ENCODE data around the gene ARFGAP2. TPM values are rescaled to one million over a fixed set of nuclear protein-coding genes. Genes with fewer than 3 reads are reported as not detected.

The ARFGAP2 gene
- polyA plus RNA-seq, 4 donors: 78.0 to 79.7 (median 79.1) TPM

DNA sequence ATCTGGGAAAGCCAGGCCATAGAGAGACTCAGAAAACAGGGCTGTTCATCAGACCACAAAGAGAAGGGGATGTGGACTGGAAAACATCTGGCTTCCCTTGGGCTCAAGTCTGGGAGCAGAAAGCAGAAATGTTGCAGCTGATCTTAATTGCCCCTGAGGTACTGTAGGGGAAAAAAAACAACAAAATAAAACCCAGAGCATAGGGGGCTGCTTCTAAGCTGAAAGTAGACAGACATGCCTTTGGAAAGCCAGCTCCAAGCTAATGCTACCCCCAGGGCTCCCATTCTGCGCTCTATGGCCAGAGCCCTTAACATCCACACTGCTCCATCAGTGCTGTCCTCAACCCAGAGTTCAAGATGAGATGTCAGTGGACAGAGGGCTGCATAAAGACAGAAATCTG lies 11.6 kb upstream of the ARFGAP2 start:
- peak in 1 of 4 donors; percentile 27 for DNase-seq (ENCODE audit: low read depth in 4 of 4, low spot score in 3 of 4)

DNA sequence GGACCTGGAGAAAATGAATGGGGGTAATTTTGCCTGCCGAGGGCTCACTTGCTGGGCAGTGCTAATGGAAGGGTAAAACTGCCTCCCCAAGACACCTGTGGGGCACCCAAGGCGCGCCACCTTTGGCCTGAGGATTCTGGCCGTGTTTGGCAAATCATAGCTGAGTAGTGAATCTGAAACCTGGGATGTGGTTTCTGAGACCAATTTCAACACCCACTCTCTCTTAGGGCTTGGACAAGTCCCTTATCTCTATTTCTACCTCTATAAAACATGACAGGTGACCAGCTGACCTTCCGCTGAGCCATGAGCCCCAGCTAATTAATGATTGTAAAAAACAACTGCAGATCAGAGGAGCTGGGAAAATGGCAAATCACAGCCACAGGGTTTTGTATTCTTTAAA lies 11.0 kb upstream of the ARFGAP2 start:
- no peak for DNase-seq (ENCODE audit: low read depth in 4 of 4, low spot score in 3 of 4)

DNA sequence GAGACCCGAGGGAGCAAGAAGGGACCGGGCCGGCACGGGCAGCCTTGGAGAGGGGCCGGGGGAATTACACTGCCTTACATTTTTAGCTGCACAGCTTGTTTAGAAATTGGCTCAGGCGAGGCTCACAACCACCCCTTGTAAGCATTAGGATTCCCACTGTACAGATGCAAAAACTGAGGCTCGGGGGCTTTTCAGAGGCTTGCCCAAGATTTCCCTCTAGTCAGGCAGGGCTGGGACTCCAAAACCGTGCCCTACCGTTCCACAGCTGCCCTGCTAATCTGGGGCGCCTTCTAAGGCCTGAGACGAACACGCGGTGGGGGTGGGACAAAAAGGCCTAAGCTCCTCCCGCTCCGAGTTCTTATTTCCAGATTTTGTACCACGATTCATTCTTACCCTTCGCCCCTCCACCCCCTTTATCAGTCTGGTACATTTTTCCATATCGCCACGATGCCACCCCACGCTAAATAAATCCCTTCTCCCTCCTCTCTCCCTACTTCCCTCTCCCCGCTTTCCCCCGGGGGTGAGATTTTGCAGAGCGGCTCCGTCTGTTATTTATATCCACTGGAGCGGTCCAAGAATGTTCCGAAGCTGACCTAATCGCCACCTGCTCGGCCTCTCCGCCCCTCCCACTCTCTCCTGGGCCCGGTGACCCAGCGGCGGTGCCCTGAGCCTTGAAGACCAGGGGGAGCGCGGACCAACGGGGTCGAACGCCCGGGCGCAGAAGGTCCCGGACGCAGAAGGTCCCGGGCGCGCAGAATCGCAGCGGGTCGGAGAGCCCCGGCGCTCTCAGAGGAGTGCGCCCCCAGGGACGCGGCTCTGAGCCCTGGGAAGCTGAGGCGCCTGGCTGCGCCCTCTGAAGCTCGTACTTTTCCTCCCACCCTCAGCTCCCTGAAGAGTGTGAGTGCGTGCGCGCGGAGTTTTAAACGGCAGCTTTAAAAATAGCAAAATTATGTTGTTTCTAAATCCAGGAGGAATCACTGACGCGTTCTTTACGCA lies 10.3 kb upstream of the ARFGAP2 start:
- peak in 2 of 4 donors; percentile 22 to 28 for DNase-seq (ENCODE audit: low read depth in 4 of 4, low spot score in 3 of 4)

DNA sequence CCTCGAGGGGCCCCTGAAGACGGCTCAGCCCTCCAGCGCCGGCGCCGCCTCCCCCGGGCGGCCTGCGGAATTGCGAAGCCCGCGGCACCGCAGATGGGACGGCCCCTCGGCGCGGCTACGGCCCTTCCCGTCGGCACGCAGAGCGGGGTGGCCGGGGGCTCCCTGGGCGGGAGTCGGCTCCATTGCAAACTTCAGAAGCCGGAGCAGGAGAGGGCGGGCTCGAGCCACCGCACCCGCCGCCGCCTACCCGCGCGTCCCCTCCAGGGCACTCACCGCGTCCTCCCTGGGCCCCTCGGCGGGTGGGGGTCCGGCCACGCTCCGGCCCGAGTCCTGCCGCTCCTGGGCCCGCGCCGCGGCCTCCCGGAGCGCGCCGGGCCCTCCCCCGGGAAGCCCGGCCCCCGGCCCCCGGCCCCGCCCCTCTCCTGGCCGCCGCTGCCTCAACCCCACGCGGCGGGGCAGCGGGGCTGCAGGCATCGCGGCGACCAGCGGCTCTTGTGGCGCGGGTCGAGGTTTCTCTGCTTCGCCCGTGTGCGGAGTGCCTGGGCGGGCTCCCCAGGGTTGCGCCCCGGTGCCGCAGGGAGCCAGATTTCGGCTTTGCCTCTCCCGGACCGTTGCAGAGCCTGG lies 9.5 kb upstream of the ARFGAP2 start, which contains the start of gene PACSIN3:
PACSIN3 (minus strand) TSS at position 359 of the 624 bp plus-strand sequence. CDS start 3,707 bp downstream, outside the sequence.
- DNase-seq (ENCODE audit: low read depth in 4 of 4, low spot score in 3 of 4): no peak

DNA sequence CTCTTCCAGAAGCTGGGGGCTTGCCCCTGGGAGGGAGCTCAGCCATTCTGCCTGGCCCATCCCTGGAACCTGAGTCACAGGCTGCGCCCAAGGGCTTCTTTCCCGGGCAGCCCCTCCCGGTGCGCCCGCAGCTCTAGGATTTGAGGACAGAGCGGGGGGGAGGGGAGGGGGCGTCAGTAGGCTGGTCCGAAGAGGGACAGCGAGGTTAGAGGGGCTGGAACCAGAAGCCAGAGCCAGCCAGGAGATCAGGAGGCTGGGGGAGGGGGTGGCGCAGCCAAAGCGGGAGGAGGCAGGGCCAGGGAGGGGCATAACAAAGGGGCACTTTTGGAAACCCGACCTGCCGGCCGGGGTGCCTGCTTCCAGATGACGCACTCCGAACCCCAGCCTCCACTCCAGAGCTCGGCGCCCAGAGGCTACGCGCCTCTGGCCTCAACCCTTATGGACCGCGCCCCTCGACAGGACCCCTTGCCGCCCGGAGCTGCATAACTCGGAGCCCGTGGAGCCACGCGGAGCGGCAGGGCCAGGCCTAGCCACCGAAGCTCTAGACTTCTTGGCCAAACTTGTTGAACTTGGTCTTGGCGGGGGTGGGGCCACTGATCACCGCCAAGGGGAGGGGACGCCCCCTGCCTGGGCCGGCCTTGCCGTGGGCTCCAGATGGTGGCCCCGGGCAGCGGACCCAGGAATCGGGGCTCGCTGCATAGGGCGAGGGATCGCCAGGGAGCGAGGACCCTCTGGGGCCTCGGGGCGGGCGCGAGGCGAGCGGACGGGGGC lies 8.8 kb upstream of the ARFGAP2 start:
- DNase-seq (ENCODE audit: low read depth in 4 of 4, low spot score in 3 of 4): no peak

DNA sequence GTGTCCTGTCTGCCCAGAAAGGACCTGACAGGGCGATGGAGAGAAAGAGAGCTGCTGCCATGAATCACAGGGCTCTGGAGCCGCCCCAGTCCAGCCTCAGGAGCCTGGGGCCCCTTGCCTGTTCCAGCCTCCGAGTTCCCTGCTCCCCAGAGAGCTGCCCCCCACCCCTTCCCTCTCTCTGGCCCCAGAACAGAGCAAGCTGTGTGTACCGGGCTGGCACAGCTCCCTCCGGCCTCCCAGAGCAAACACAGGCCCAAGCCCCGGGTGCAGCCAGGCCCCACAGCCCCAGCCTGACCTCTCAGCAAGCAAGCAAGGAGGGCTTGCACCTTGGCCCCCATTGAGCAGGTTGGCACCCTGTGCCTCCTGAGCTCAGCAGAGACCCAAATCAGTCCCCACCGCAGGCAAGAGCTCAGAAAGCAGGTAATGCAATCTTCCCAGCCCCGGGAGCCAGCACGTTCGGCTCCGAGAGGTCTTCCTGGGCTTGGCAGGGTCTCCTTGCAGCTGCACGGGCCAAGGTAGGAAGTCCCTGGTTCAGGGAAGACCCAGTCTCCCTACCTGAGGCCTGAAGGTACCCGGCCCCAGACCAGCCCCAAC lies 8.1 kb upstream of the ARFGAP2 start:
- no peak for DNase-seq (ENCODE audit: low read depth in 4 of 4, low spot score in 3 of 4)

DNA sequence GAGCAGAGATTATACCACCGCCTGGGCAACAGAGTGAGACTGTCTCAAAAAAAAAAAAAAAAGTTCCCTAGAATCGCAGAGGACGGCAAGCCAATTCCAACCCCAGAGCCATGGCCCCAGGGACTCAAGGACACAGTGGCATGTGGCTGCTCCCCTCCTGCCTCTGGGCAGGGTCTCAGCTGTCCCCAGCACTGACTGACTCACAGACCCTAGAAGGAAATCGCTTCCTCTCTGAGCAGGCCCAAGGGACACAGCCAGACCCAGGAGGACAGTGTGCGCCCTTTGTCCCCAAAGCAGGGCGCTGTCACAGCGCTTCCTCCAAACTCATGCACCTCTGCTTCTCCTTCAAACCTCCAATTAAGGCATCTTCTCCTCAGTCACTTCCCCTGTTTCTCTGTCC lies 7.3 kb upstream of the ARFGAP2 start:
- DNase-seq (ENCODE audit: low read depth in 4 of 4, low spot score in 3 of 4): no peak

DNA sequence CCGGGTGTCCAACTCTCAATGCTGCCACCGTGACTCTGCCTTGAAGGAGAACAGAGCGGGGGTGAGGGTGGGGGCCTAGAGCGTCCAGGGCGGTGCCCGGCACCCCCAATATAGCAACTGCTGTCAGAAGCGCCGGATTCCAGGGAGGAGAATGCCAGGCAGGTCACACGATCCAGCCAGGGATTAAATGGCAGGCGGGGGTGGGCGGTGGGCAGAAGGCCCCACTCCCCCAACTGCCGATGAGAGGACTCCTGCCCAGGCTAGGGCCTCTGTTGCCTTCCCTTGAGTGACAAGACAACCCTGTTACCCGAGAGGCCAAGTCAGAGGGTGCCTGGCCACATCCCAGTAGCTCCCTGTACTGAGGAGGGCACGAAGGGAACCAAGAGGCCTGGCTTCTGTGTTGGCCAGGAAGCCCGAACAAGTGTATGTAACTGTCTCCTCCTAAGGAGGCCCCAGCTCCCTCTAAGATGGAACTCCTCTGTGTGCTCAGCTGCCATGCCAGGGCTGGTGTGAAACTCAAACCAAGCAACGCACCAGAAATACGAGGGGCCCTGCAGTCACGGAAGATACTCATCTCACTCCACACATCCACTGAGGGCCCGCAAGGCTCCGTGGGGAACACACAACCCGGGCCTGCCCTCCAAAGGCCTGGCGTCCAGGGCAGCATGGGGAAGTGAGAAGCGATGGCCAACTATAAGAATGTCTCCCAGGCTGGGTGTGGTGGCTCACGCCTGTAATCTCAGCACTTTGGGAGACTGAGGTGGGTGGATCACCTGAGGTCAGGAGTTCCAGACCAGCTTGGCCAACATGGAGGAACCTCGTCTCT lies 6.6 kb upstream of the ARFGAP2 start:
- DNase-seq (ENCODE audit: low read depth in 4 of 4, low spot score in 3 of 4): no peak

DNA sequence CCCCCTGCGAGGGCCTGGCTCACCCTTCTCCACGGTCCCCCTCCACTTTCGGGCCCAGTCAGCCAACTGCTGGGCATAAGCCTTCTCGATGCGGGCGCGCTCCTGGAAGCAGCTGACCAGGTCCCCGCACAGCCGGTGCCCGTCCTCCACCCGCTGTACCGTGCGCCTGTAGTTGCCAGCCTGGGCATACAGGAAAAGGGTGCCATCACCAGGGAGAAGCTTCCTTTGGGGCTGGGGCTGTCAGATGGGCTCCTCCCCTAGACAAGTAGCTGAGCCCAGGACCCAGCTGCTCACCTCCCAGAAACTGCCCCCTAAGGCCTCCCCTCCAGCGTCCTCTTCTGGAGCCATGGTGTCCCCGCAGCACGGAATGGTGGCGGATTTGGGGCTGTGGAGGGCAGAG lies 5.7 kb upstream of the ARFGAP2 start:
- DNase-seq (ENCODE audit: low read depth in 4 of 4, low spot score in 3 of 4): no peak

DNA sequence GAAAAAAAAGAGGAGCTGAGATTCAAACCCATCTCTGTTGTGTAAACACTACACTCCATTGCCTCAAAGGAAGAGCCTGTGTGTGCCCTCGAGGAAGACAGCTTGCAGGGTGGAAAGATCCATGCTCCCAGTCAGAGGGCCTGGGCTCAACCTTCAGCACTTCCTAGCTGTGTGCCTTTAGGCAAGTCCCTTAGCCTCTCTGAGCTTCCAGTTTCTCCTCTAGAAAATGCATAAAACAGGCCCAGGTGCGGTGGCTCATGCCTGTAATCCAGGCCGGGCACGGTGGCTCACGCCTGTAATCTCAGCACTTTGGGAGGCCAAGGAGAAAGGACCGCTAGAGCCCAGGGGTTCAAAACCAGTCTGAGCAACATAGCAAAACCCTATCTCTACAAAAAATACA lies 4.6 kb upstream of the ARFGAP2 start:
- DNase-seq (ENCODE audit: low read depth in 4 of 4, low spot score in 3 of 4): no peak

DNA sequence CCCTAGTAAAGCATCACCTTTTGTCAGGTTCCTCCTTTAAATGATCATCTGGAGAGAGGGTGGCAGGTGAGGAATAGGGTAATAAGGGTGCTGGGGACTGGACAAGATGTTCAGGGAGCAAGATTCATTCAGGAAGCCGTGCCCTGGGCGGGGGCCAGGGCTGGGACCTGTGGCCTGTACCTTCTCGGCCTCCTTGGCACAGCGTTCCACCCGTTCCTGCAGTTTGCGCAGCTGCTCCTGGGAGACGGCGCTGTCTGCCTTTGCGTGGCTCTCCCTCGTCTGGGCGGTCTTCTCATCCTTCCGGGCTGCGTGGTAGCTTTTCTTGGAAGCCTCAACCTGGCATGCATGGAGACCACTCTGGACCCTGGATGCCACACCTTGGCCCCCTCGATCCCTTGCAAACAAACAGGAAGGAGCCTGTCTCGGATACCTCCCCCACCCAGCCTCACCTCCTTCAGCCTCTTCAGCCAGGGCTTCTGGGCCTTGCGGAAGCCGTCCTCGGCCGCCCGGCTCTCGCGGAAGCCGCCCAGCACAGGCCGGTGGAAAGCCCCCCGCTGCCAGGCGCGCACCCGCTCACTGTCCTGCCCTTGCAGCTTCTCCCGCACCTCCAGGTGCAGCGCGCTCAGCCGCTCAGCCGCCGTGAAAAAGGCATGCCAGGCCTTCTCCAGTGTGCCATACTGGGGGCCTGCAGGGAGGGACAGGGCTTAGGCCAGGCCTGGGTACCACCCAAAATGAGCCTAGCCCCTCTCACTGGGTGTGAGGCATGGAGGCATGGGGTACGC lies 3.5 kb upstream of the ARFGAP2 start:
- no peak for DNase-seq (ENCODE audit: low read depth in 4 of 4, low spot score in 3 of 4)

DNA sequence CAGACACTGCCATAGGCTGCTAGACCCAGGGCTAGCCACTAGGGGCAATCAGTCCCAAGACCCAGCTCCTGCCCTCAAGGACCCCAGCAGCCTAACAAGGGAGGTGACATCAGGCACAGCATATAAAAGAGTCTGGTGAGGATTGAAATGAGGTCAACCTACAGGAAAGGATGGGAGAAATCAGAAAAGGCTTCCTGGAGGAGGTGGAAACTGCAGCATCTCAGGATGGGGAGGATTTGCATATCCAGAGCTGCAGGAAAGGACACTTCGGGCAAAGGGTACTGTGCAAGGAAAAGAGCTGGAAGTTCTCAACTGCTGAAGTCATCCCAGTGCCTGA lies 2.9 kb upstream of the ARFGAP2 start:
- DNase-seq (ENCODE audit: low read depth in 4 of 4, low spot score in 3 of 4): no peak

DNA sequence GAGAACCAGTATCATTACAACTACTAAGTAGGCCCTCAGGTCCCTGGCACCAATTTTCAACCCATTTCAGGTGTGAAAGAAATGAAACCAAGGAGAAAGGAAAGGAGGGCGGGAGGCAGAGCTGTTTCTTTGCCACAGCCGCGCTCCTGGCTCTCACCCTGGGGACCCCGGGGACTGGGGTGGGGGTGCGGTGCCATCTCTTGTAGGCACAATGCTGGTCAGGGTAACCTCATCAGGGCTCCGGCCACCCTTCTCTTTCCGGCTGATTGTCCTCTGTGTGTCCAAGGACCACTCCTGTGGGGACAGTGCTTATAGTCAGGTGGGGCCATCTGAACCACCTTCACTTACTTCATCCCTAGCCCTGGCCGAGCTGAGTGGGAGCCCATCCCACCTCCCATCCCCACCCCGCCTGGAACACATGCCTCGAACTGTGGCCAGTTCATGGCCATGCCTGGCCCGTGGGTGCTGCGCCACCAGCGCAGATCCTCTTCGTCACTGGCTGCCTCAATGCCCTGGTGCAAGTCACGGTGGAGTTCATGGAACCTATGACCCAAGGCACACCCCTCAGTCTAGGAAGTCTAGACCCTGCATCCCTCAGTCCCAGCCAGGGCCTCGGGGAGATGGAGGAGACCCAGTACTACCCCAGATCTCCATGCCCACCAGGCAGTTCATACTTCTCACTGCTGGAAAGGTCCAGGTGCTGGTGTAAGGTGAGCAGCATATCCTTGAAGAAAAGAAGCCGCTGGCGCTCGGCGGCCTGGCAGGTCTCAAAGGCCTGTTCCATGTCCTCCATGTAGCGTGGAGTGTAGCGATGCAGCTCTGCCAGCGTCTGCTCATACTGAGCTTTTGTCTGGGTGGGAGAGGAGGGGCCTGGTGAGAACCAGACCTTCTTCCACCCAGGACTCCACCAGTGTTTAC lies 2.3 kb upstream of the ARFGAP2 start:
- no peak for DNase-seq (ENCODE audit: low read depth in 4 of 4, low spot score in 3 of 4)

DNA sequence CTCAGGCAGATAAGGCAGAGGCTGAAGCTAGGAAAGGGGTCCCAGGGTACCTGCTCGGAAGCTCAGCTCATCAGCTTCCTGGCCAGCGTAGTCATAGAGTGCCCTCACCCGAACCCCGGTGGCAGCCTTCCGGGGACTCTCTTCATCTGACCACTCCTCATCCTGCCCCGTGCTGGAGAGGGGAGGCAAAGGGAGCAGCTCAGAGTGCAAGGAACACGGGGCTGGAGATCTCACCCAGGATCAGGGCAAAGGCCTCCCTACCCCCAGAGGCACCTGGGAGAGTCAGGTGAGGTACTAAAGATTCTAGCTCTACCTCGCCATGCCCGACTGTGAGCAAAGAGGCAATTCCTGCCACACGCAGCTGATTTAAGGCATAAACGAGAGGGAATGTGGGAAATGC lies 1.6 kb upstream of the ARFGAP2 start:
- no peak for DNase-seq (ENCODE audit: low read depth in 4 of 4, low spot score in 3 of 4)

DNA sequence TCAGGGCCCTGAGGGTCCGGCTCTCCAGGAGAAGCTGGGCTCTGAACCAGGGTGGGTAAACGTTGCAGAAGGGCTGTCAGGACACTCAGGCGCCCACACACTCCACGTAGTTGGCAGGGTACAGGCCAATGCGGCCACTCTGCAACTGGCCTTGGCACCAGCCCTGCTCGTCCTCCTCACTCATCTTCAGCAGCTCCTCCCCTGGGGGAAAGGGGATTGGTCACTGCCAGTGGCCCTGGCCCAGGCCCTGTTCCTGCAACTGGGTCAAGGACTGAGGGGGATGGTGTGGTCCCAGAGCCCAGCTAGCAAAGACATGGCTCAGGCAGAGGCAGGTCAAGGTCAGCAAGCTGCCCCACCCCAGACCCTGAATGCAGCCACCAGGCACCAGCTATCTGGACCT lies 1.2 kb upstream of the ARFGAP2 start:
- no peak for DNase-seq (ENCODE audit: low read depth in 4 of 4, low spot score in 3 of 4)

DNA sequence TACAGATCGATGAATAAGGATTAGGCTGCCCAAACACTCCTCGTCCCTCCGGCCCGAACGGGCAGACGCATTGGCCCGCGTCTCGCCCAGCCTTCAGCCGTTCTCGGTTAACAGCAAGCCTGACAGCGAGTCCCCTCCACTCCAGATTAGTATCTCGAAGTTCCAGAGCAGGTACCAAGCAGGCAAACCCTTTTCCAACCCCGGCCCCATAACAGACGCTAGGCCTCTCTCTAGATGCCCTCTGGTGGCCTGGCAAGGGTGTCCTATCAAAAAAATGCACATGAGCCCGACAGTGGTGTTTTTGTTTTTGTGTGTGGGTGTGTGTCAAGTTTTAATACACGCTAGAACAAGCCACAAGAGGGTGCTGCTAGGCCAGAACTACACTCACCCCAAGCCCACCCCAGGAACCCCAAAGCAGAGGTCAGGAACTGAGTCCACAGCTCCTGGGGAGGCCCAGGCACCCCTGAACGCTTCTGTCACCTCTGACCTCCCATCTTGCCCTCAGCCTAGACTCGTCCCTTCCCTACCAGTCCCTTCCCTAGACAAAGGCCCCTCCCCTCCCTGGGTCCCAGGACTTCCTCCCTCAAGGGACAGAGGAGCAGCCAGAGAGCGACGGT lies 658 bp upstream of the ARFGAP2 start:
- DNase-seq (ENCODE audit: low read depth in 4 of 4, low spot score in 3 of 4): no peak

DNA sequence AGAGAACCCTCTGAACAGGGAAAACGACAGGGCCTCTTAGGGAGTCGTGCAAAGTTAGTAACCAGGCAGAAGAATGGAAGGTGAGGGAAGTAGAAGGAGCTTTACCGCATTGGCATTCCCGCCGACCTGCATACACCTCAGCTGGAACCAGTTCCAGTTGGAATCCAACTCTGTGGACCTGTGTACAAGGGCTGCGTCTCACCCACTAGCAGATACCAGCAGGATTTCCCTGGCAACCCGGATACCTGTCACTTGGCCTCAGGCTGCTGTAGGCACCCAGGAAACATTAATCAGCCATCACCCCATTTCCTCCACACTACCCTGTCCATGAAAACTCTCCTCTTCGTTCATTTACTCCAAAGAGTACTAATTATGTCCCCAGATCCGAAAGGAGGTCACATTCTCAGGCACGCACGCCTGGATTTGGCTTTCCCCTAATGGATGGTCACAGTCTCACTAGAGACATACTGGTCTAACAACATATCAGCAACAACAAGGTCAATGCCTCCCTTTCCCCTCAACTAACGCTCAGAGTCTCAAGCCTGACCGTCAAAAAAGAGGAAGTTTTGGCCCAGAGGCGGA lies 842 bp downstream of the ARFGAP2 start:
- DNase-seq (ENCODE audit: low read depth in 4 of 4, low spot score in 3 of 4): no peak

Measured in right renal pelvis (tissue), 4 donors.